Measurements from ENCODE around the gene TLDC2. TPM values are rescaled to one million over a fixed set of nuclear protein-coding genes. Genes with fewer than 3 reads are reported as not detected.
A peak's percentile ranks its signal among the peaks of the same experiment; 100 is the strongest.
"Not testable (repeated sequence)": the region's sequence is repeated elsewhere in the genome, so short reads cannot be mapped to it uniquely, and the experiment has no call there.

The TLDC2 gene
- total RNA-seq, 2 experiments from 2014 or later: not detected

DNA sequence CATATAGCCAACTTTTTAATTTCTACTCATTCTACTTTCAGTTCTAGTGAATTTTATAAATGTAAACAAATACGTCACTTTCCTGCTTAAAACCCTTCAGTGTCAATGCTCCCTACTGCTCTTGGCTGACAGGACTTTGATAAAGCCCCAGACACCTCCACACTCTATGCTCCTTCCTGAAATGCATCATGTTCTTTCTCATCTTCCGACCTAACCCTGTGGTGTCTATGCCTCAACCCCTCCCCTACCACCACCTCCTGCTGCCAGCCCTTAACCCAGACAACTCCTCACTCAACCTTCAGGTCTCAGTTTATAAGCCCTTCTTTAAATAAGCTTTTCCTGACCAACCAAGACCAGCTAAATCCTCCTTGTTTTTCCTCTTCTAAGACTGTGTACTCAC is 19.1 kb downstream of the TLDC2 start:
- no peaks in the 10 kb centered on the region for H3K27me3 Mint-ChIP-seq
- peaks cover 7% of the 10 kb centered on the region for H3K4me1 Mint-ChIP-seq
- no peaks in the 10 kb centered on the region for H3K9me3 Mint-ChIP-seq
- H3K36me3 Mint-ChIP-seq: peaks cover 10% of the 10 kb centered on the region
- DNase-seq: no peak
- no peak overlapping the region for H3K4me3 Mint-ChIP-seq
- H3K27ac Mint-ChIP-seq: peak overlapping the region; percentile 47

DNA sequence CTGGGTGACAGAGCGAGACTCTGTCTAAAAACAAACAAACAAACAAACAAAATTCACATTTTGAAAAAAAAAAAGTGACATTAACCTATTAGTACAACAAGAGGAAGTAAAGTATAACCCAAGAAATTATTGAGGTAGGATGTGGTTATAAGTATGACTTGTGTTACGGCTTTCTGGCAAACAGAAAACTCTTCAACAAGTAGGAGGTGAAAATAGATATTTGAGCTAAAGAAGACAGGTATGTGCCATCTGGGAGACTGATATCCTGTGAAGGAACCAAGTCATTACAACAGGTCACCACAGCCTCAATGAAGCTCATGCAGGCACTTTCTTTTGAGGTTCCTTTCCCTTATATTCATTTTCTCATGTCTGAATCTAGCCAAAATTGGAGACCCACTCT is 28.8 kb downstream of the TLDC2 start:
- DNase-seq: no peak
- no peak overlapping the region for H3K4me3 Mint-ChIP-seq
- no peaks in the 10 kb centered on the region for H3K27me3 Mint-ChIP-seq
- peaks cover 24% of the 10 kb centered on the region for H3K36me3 Mint-ChIP-seq
- peak overlapping the region; percentile 76 for H3K27ac Mint-ChIP-seq
- no peaks in the 10 kb centered on the region for H3K9me3 Mint-ChIP-seq
- H3K4me1 Mint-ChIP-seq: peaks cover 9% of the 10 kb centered on the region

DNA sequence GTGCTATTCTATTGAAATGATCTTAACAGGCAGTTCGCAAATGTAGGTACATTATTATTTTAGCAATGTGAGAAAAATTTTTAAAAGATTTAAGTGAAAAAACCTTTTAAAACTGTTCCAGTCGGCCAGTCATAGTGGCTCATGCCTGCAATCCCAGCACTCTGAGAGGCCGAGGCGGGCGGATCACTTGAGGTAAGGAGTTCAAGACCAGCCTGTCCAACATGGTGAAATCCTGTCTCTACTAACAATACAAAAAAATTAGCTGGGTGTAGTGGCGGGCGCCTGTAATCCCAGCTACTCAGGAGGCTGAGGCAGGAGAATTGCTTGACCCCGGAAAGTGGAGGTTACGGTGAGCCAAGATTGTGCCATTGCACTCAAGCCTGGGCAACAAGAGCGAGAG is 29.6 kb downstream of the TLDC2 start:
- peaks cover 25% of the 10 kb centered on the region for H3K36me3 Mint-ChIP-seq
- H3K27me3 Mint-ChIP-seq, DNase-seq, H3K9me3 Mint-ChIP-seq, H3K4me3 Mint-ChIP-seq, H3K4me1 Mint-ChIP-seq, H3K27ac Mint-ChIP-seq: not testable (repeated sequence)

DNA sequence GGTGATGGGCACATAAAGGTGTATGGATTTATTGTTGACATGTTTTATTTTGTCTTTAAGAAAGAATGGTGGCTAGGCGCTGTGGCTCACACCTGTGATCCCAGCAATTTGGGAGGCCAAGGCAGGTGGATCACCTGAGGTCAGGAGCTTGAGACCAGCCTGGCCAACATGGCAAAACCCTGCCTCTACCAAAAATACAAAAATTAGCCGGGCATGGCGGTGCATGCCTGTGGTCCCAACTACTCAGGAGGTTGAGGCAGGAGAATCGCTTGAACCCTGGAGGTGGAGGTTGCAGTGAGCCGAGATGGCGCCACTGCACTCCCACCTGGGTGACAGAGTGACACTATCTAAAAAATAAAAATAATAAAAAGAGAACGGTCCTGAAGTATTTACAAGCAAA is 30.1 kb downstream of the TLDC2 start:
- H3K27ac Mint-ChIP-seq, H3K9me3 Mint-ChIP-seq, H3K4me1 Mint-ChIP-seq, DNase-seq, H3K4me3 Mint-ChIP-seq, H3K27me3 Mint-ChIP-seq: not testable (repeated sequence)
- peaks cover 25% of the 10 kb centered on the region for H3K36me3 Mint-ChIP-seq

DNA sequence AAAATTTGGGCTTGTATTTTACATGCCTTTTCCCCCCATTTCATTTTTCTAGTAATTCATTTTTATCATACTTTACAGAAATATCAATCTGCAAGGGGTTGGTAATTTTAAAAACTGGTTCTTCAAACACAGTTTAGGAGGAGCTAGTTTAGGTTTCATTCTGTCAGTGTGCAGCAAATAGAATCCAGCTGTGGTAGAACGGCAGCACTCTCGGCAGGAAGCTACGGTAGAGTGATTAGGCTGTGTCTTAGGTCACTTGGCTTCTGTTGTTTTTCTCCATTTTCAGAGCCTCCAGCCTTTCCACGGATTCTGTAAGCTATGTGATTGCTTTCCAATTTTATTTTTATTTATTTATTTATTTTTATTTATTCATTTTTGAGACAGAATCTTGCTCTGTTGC is 32.7 kb downstream of the TLDC2 start:
- Mint-ChIP-seq H3K4me1 (peaks cover 13% of the 10 kb centered on the region), H3K27me3 (no peaks in the 10 kb centered on the region), H3K27ac (no peak overlapping the region), H3K36me3 (peaks cover 29% of the 10 kb centered on the region), H3K4me3 (no peak overlapping the region), H3K9me3 (no peaks in the 10 kb centered on the region)
- DNase-seq: no peak

DNA sequence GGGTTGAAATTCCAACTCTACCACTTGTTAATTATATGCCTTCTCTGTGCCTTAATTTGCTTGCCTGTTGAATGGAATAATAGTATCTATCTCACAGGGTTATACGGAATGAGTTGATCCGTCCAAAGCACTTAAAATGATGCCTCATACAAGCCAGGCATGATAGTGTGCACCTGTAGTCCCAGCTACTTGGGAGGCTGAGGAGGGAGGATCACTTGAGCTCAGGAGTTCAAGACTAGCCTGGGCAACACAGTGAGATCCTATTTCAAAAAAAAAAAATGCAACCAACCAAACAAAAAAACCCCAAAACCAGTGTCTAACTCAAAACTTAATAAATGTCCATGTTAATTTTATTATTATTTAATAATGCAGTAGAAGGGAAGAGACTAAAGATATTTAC is 40.3 kb downstream of the TLDC2 start:
- Mint-ChIP-seq H3K36me3 (peaks cover 16% of the 10 kb centered on the region), H3K27me3 (no peaks in the 10 kb centered on the region), H3K4me3 (no peak overlapping the region), H3K27ac (no peak overlapping the region), H3K4me1 (peaks cover 10% of the 10 kb centered on the region), H3K9me3 (no peaks in the 10 kb centered on the region)
- no peak for DNase-seq

DNA sequence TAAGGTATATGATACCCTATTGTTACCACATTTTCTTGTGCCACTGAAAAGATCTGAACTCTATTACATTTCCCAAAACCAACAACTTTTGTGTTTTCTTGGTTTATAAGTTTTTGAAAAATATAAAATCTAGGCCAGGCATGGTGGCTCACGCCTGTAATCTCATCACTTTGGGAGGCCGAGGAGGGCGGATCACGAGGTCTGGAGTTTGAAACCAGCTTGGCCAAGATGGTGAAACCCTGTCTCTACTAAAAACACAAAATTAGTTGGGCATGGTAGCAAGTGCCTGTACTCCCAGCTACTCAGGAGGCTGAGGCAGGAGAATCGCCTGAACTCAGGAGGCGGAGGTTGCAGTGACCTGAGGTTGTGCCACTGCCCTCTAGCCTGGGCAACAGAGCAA is 41.3 kb downstream of the TLDC2 start:
- Mint-ChIP-seq H3K4me1 (peaks cover 6% of the 10 kb centered on the region), H3K27ac (no peak overlapping the region), H3K4me3 (no peak overlapping the region), H3K27me3 (no peaks in the 10 kb centered on the region), H3K36me3 (peaks cover 9% of the 10 kb centered on the region), H3K9me3 (no peaks in the 10 kb centered on the region)
- DNase-seq: no peak

DNA sequence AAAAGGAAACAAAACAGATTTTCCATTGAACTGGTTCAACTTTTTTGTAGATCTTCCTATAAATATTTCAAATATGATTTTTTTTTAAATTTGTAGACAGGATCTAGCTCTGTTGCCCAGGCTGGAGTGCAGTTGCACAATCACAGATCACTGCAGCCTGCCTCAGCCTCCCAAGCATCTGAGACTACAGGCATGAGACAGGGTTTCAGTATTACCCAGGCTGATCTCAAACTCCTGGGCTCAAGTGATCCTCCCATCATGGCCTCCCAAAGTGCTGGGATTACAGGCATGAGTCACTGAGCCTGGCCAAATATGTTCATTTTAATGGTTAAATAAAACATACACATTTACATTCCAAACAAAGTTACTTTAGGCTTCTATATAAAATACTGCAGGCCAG is 42.0 kb downstream of the TLDC2 start:
- Mint-ChIP-seq H3K27ac (no peak overlapping the region), H3K27me3 (no peaks in the 10 kb centered on the region), H3K36me3 (peaks cover 7% of the 10 kb centered on the region), H3K9me3 (no peaks in the 10 kb centered on the region), H3K4me3 (no peak overlapping the region), H3K4me1 (peaks cover 6% of the 10 kb centered on the region)
- no peak for DNase-seq

DNA sequence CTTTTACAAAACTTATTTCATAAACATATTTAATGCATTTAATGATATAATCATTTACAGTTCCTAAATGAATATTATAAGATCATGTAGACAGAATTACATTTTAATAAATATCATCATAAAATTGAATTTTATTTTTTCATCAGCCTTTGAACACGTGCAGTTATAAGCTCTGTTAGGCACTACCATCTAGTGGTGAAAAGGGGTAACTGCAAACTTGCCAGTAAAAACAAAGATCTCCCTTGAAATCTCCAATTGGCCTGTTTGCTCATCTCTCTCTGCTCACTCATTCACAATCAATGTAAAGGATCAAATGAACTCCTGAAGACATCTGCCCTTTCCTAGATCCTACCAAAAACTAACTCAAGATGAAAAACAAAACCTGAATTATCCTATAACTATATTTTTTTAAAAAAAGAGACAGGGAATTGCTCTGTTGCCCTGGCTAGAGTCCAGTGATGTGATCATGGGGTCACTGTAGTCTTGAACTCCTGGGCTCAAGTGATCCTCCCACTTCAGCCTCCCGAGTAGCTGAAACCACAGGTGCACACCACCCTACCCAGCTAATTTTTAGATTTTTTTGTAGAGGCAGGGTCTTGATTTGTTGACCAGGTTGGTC is 43.9 kb downstream of the TLDC2 start:
- no peak for DNase-seq
- H3K27me3 Mint-ChIP-seq: no peaks in the 10 kb centered on the region
- H3K4me1 Mint-ChIP-seq: peaks cover 13% of the 10 kb centered on the region
- peaks cover 5% of the 10 kb centered on the region for H3K36me3 Mint-ChIP-seq
- no peak overlapping the region for H3K4me3 Mint-ChIP-seq
- H3K9me3 Mint-ChIP-seq: no peaks in the 10 kb centered on the region
- H3K27ac Mint-ChIP-seq: peak overlapping the region; percentile 54

DNA sequence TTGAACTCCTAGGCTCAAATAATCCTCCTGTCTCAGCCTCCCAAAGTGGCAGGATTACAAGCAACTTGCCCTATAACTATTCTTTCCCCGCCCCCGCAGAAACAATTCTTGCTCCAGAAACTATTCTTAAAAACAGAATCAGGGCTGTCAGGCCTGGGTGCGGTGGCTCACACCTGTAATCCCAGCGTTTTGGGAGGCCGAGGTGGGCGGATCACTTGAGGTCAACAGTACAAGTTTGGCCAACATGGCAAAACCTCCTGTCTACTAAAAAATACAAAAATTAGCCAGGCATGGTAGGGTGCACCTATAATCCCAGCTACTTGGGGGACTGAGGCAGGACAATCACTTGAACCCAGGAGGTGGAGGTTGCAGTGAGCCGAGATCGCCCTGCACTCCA is 44.4 kb downstream of the TLDC2 start:
- H3K27ac Mint-ChIP-seq: no peak overlapping the region
- peaks cover 6% of the 10 kb centered on the region for H3K36me3 Mint-ChIP-seq

DNA sequence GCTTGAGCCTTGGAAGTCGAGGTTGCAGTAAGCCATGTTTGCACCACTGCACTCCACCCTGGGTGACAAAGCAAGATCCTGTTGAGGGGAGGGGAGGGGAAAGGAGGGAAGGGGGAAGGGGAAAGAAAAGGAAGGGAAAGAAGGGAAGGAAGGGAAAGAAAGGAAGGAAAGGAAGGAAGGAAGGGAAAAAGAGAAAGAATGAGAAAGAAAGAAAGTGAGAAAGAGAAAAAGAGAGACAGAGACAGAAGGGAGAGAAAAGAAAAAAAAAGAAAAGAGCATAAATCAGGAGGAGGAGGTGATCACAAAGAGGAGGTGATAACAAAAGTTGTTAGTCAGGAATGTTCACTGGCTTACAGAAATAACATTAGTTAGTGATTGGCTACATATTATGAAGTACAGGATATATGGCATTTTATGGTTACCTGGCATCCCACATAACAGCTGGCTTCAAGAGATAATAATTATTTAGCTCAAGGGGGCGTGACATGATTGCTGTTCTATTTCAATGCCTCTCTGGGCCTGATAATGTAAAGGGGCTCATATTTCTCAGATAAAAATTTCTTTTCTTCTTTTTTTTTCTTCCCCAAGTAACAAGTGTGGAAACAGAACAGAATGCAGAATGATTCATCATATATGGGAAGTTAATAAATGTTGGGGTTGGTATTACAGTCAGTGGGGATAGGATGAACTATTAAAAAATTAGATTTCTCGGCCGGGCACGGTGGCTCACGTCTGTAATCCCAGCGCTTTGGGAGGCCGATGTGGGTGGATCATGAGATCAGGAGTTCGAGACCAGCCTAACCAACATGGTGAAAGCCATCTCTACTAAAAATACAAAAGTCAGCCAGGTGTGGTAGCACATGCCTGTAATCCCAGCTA is 48.5 kb downstream of the TLDC2 start:
- H3K4me3 Mint-ChIP-seq: no peak overlapping the region
- peaks cover 27% of the 10 kb centered on the region for H3K36me3 Mint-ChIP-seq
- peaks cover 29% of the 10 kb centered on the region for H3K4me1 Mint-ChIP-seq
- H3K27ac Mint-ChIP-seq: peak overlapping the region; percentile 66
- no peaks in the 10 kb centered on the region for H3K27me3 Mint-ChIP-seq
- no peak for DNase-seq
- no peaks in the 10 kb centered on the region for H3K9me3 Mint-ChIP-seq

More for the DNA sequence above, 44.4 kb downstream of the TLDC2 start:
- H3K4me1 Mint-ChIP-seq: peaks cover 16% of the 10 kb centered on the region
- H3K4me3 Mint-ChIP-seq: no peak overlapping the region
- no peaks in the 10 kb centered on the region for H3K27me3 Mint-ChIP-seq
- no peaks in the 10 kb centered on the region for H3K9me3 Mint-ChIP-seq
- no peak for DNase-seq

DNA sequence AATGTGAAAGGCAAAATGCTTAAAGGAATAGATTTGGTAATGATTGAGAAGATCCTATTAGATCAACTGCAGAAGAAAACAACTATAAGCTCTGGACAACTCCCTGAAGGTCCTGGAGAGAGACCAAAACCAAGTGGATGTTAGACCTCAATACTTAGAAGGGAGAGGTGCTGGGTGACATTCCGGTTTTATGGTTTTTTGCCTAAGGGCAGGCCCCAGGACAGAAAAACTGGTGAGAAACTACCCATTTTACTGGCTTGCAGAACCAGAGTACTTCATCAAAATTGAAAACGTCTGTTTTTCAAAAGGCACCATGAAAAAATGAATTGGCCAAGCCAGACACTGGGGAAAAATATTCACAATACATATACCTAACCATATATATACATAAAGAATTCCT is 49.3 kb downstream of the TLDC2 start:
- Mint-ChIP-seq H3K9me3 (no peaks in the 10 kb centered on the region), H3K27ac (peak overlapping the region; percentile 66), H3K27me3 (no peaks in the 10 kb centered on the region), H3K4me3 (no peak overlapping the region), H3K4me1 (peaks cover 35% of the 10 kb centered on the region), H3K36me3 (peaks cover 35% of the 10 kb centered on the region)
- DNase-seq: no peak

DNA sequence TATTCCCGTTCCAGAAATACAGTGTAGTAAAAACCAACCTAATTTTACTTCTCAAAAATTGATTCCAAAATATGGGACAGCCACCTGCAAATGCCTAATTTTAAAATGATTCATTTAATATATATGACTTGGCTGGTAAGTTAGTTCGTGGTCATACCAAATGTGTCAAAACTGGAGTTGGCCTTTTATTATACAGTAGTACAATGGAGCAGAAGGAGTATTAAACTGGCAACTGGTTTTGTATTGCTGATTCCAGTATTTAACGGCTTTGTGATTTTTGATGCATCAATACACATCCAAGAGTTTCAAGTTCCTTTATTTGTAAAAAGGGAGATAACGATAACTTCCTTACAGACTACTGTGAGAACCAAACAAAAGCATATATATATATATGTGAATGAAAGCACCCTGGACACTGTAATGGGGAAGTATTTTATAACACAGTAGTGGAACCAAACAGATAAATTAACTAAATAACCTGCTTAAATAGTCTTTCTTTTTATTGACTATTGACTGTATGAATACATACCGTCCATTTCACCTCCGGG is 50.8 kb downstream of the TLDC2 start:
- no peak overlapping the region for H3K27ac Mint-ChIP-seq
- H3K4me1 Mint-ChIP-seq: peaks cover 45% of the 10 kb centered on the region
- no peaks in the 10 kb centered on the region for H3K27me3 Mint-ChIP-seq
- H3K36me3 Mint-ChIP-seq: peaks cover 47% of the 10 kb centered on the region
- no peak overlapping the region for H3K4me3 Mint-ChIP-seq
- no peak for DNase-seq
- no peaks in the 10 kb centered on the region for H3K9me3 Mint-ChIP-seq

DNA sequence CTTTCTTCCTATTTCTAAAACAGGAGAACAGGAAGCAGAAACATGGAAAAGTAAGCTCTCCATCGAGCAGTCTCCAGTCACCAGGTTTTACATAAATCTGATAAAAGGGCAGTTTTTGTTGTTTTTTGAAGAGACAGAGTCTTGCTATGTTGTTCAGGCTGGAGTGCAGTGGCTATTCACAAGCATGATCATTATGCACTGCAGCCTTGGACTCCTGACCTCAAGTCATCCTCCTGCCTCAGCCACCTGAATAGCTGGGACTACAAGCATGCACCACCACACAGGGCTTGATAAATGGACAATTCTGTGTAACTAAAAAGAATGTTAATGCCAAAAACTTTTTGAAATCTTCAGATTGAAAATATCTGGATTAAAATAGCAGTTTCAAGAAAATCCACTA is 51.8 kb downstream of the TLDC2 start:
- Mint-ChIP-seq H3K36me3 (peaks cover 56% of the 10 kb centered on the region), H3K4me1 (peaks cover 48% of the 10 kb centered on the region), H3K27me3 (no peaks in the 10 kb centered on the region), H3K9me3 (no peaks in the 10 kb centered on the region), H3K4me3 (no peak overlapping the region), H3K27ac (no peak overlapping the region)
- no peak for DNase-seq

DNA sequence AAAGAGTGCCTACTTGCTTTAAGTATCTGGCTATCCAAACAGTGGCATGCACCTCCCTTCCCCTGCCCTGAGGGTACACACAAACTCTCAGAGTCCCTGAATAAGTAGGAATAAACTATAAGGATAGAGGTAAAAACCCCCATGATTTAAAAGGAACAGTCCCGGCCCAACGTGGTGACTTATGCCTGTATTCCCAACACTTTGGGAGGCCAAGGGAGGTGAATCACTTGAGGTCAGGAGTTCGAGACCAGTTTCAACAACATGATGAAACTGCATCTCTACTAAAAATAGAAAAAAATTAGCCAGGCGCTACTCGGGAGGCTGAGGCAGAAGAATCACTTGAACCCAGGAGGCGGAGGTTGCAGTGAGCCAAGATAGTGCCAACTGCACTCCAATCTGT is 53.4 kb downstream of the TLDC2 start:
- H3K4me3 Mint-ChIP-seq: no peak overlapping the region
- DNase-seq: no peak
- H3K27me3 Mint-ChIP-seq: no peaks in the 10 kb centered on the region
- H3K4me1 Mint-ChIP-seq: peaks cover 50% of the 10 kb centered on the region
- H3K36me3 Mint-ChIP-seq: peaks cover 60% of the 10 kb centered on the region
- no peaks in the 10 kb centered on the region for H3K9me3 Mint-ChIP-seq
- peak overlapping the region; percentile 64 for H3K27ac Mint-ChIP-seq

DNA sequence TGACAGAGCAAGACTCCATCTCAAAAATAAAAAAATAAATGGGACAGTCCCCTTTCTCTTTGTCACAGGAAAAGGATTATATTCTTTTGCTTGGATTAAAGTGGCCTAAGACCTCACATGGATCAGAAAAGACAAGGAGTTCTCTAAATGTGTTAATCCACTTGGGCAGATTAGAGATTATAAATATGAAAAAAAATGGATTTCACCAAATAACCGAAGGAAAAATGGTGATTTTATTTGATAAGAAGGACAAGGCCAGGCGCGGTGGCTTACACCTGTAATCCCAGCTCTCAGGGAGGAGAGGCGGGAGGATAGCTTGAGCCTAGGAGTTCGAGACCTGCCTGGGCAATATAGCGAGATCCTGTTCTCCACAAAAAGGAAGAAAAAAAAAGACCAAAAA is 53.8 kb downstream of the TLDC2 start:
- H3K36me3 Mint-ChIP-seq: peaks cover 59% of the 10 kb centered on the region
- no peaks in the 10 kb centered on the region for H3K9me3 Mint-ChIP-seq
- no peak for DNase-seq
- no peaks in the 10 kb centered on the region for H3K27me3 Mint-ChIP-seq
- no peak overlapping the region for H3K4me3 Mint-ChIP-seq
- H3K27ac Mint-ChIP-seq: peak overlapping the region; percentile 64
- peaks cover 46% of the 10 kb centered on the region for H3K4me1 Mint-ChIP-seq

Data from activated naive CD8-positive, alpha-beta T cell treated with anti-CD3 and anti-CD28 coated beads for 36 hours (primary cell).